Ectodermal cell (in vitro differentiated cells): Measurements from ENCODE around the gene LRBA.

Experiments
- H3K27ac ChIP-seq: 2 replicates; pipeline ENCODE4 v1.7.0; 2013; ENCODE audit warnings: mild to moderate bottlenecking, low read depth, low read length; ENCODE audit not compliant: insufficient read depth, poor library complexity, severe bottlenecking
- H3K27me3 ChIP-seq: 2 replicates; pipeline ENCODE4 v1.7.0; 2013; ENCODE audit warnings: mild to moderate bottlenecking, low read length; ENCODE audit not compliant: insufficient read depth, control insufficient read depth, poor library complexity, severe bottlenecking
- H3K36me3 ChIP-seq: one replicate; pipeline ENCODE4 v1.7.0; 2013; ENCODE audit warnings: low read length; ENCODE audit not compliant: control insufficient read depth, insufficient read depth
- H3K4me1 ChIP-seq: one replicate; pipeline ENCODE4 v1.7.0; 2013; ENCODE audit warnings: low read length; ENCODE audit not compliant: control insufficient read depth, insufficient read depth
- H3K4me3 ChIP-seq: 2 replicates; pipeline ENCODE4 v1.7.0; 2013; ENCODE audit warnings: low read depth, low read length, control low read depth; ENCODE audit not compliant: insufficient read depth
- H3K9me3 ChIP-seq: 2 replicates; pipeline ENCODE4 v1.7.0; 2013; ENCODE audit warnings: mild to moderate bottlenecking, low read length, moderate library complexity; ENCODE audit not compliant: control insufficient read depth
- WGBS, 2 experiments: methylation state at CpG; one replicate each; pipeline ENCODE4 v1.1.7; 2013; ENCODE audit warnings: missing lambda C conversion rate in 2 of 2; 5-methylcytosine and 5-hydroxymethylcytosine counted together

LRBA gene

GRCh38 chr4:150820409-150820808, 194.7 kb downstream of the LRBA start:
- H3K27ac ChIP-seq: no peak overlapping the region
- H3K36me3 ChIP-seq: no peaks in the 10 kb centered on the region
- H3K27me3 ChIP-seq: no peaks in the 10 kb centered on the region
- 100% methylated on average over 1 of the region's 1 CpG; no CpG with 5 or more reads in 1 of the 2 experiments for WGBS, 2 experiments
- H3K4me1 ChIP-seq: no peaks in the 10 kb centered on the region
- H3K4me3 ChIP-seq: no peak overlapping the region
- H3K9me3 ChIP-seq: no peaks in the 10 kb centered on the region

DNA sequence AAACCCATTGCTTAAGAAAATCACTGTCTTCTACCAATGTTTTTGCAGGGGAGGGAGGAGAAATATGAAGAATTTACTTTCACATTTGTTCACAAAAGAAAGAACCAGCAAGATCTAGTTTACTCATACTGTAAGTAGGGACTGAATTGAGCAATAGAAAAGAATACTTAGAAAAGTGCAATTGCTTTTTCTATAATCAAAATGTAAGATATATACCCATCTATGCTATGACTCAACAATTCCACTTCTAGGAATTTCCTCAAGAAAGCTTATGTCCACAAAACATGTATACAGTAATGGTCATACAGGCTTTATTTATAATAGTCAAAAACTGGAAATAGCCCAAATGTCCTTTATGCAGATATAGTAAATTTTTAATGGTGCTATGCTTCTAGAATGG, 196.4 kb downstream of the LRBA start:
- Histone ChIP-seq H3K36me3 (no peaks in the 10 kb centered on the region), H3K27me3 (no peaks in the 10 kb centered on the region), H3K27ac (no peak overlapping the region), H3K4me1 (no peaks in the 10 kb centered on the region), H3K4me3 (no peak overlapping the region), H3K9me3 (no peaks in the 10 kb centered on the region)

GRCh38 chr4:150817804-150818528, 197.1 kb downstream of the LRBA start:
- Histone ChIP-seq H3K36me3 (no peaks in the 10 kb centered on the region), H3K4me1 (no peaks in the 10 kb centered on the region), H3K27me3 (no peaks in the 10 kb centered on the region), H3K27ac (no peak overlapping the region), H3K4me3 (no peak overlapping the region), H3K9me3 (no peaks in the 10 kb centered on the region)
- WGBS, 2 experiments: 92 to 96% methylated on average over 3 of the region's 3 CpGs

GRCh38 chr4:150817017-150817416, 198.1 kb downstream of the LRBA start:
- H3K4me1 ChIP-seq: no peaks in the 10 kb centered on the region
- H3K27me3 ChIP-seq: no peaks in the 10 kb centered on the region
- H3K4me3 ChIP-seq: no peak overlapping the region
- no peaks in the 10 kb centered on the region for H3K36me3 ChIP-seq
- H3K27ac ChIP-seq: no peak overlapping the region
- no peaks in the 10 kb centered on the region for H3K9me3 ChIP-seq
- 93% methylated on average over 1 of the region's 1 CpG; no CpG with 5 or more reads in 1 of the 2 experiments for WGBS, 2 experiments

GRCh38 chr4:150816491-150816890, 198.6 kb downstream of the LRBA start:
- no peak overlapping the region for H3K27ac ChIP-seq

DNA sequence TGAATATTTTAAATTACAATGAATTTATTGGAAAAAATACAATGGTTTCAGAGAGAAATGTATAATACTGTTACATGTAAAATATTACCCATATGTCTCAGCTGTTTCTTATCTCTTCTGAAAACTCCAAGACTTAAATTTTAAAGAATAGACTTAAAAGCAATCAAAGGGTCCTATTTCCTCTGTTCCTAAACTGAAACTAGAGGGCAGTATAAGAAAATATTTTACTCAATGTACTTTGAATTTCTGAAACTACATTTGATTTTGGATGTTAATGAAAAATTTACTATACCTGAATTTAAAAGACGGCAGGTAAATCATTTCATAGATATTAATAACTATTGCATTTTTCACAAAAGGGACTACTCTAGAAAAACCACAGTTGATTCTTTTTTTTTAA, 200.2 kb downstream of the LRBA start:
- no peak overlapping the region for H3K4me3 ChIP-seq
- H3K27me3 ChIP-seq: no peaks in the 10 kb centered on the region
- H3K9me3 ChIP-seq: no peaks in the 10 kb centered on the region
- H3K4me1 ChIP-seq: no peaks in the 10 kb centered on the region
- H3K36me3 ChIP-seq: no peaks in the 10 kb centered on the region
- no CpG with 5 or more reads among the region's 1 CpG for whole genome bisulfite sequencing, 2 experiments
- H3K27ac ChIP-seq: no peak overlapping the region

More at GRCh38 chr4:150816491-150816890, 198.6 kb downstream of the LRBA start:
- no peak overlapping the region for H3K4me3 ChIP-seq
- no peaks in the 10 kb centered on the region for H3K4me1 ChIP-seq
- no peaks in the 10 kb centered on the region for H3K9me3 ChIP-seq
- no peaks in the 10 kb centered on the region for H3K27me3 ChIP-seq
- no peaks in the 10 kb centered on the region for H3K36me3 ChIP-seq

DNA sequence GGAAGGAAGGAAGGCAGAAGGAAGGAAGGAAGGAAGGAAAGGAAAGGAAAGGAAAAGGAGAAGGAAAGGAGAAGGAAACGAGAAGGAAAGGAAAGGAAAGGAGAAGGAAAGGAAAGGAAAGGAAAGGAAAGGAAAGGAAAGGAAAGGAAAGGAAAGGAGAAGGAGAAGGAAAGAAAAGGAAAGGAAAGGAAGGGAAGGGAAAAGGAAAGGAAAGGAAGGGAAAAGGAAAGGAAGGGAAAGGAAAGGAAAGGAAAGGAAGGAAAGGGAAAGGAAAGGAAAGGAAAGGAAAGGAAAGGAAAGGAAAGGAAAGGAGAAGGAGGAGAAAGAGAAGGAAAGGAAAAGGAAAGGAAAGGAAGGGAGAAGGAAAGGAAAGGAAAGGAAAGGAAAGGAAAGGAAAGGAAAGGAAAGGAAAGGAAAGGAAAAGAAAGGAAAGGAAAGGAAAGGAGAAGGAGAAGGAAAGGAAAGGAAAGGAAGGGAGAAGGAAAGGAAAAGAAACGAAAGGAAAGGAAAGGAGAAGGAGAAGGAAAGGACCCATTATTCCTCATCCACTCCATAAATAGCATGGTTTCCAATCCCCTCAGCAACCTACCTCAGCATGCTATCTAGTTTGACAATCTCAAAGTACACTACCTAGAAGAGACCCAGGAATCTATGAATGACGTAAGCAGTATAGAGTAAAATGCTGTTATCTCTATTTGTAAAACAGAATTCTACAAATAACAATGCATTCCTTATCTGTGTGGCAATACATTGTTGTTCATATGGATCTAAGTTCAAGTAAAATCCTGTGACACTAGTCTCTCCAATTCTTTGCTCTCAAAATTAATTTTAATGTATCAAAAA, 209.7 kb downstream of the LRBA start:
- WGBS, 2 experiments: 92 to 97% methylated on average over 1 to 2 of the region's 3 CpGs
- no peak overlapping the region for H3K27ac ChIP-seq
- no peaks in the 10 kb centered on the region for H3K4me1 ChIP-seq
- no peak overlapping the region for H3K4me3 ChIP-seq
- no peaks in the 10 kb centered on the region for H3K27me3 ChIP-seq
- H3K9me3 ChIP-seq: no peaks in the 10 kb centered on the region
- H3K36me3 ChIP-seq: no peaks in the 10 kb centered on the region

DNA sequence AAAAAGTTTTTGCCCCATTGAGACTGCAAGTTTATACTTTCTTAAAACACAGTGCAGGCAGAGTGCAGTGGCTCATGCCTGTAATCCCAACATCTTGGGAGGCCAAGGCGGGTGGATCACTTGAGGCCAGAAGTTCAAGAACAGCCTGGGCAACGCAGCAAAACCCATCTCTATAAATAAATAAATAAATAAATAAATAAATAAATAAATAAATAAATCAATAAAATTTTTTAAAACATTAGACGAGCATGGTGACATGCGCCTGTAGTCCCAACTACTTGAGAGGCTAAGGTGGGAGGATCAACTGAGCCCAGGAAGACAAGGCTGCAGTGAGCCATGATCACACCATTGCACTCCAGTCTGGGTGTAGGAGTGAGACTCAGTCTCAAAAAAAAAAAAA, 213.3 kb downstream of the LRBA start:
- Histone ChIP-seq H3K36me3 (no peaks in the 10 kb centered on the region), H3K27me3 (no peaks in the 10 kb centered on the region), H3K9me3 (no peaks in the 10 kb centered on the region), H3K4me1 (no peaks in the 10 kb centered on the region), H3K27ac (no peak overlapping the region), H3K4me3 (no peak overlapping the region)
- 90 to 99% methylated on average over 3 of the region's 4 CpGs for WGBS, 2 experiments

- H3K36me3 ChIP-seq: no peaks in the 10 kb centered on the region
- H3K4me1 ChIP-seq: no peaks in the 10 kb centered on the region
- H3K27ac ChIP-seq: no peak overlapping the region
- 92 to 94% methylated on average over 1 to 2 of the region's 2 CpGs for WGBS, 2 experiments
- H3K27me3 ChIP-seq: no peaks in the 10 kb centered on the region
- no peaks in the 10 kb centered on the region for H3K9me3 ChIP-seq
- H3K4me3 ChIP-seq: no peak overlapping the region
Measured at GRCh38 chr4:150799207-150799606, 215.9 kb downstream of the LRBA start.

DNA sequence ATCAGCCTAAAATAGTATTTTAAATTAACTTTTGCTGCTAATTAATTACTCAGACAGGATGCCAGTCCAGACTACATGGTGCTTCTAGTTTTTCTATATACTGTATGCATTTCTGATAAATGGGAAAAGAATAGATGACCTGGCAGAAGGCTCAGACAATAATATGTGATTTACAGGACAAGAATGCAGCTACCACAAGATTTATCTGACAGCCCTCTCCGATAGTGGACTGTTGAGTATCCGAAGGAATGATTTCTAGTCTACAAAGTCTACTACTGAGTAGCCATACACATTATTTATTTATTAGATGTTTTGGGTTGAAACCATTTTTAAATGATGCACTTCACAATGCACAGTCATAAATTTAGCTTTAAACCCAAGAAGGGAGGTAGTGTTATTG, 220.4 kb downstream of the LRBA start:
- Histone ChIP-seq H3K4me1 (no peaks in the 10 kb centered on the region), H3K36me3 (no peaks in the 10 kb centered on the region), H3K27ac (no peak overlapping the region), H3K27me3 (no peaks in the 10 kb centered on the region), H3K4me3 (no peak overlapping the region), H3K9me3 (no peaks in the 10 kb centered on the region)
- WGBS, 2 experiments: 100% methylated on average over 2 of the region's 2 CpGs
